Measurements from ENCODE around the gene CCDC187. TPM values are rescaled to one million over a fixed set of nuclear protein-coding genes. Genes with fewer than 3 reads are reported as not detected.

The CCDC187 gene
- total and polyA plus RNA-seq, 2 of the 8 experiments (the other 6 are each of a cell fraction or from before 2014, with no cell fraction given) = 0.02 TPM; not detected in 1

GRCh38 chr9:136258299-136258625 is 45.6 kb downstream of the CCDC187 start (continued):
- TF ChIP-seq JUND (IDR thresholded peaks at IDR 0.05; ENCODE audit: low read length) (no peak), CEBPB (IDR thresholded peaks at IDR 0.05; ENCODE audit: low read depth, low read length) (no peak), CTBP2 (IDR thresholded peaks at IDR 0.05; ENCODE audit: borderline replicate concordance, insufficient read depth, insufficient read length, low read length) (no peak), TEAD4 (IDR thresholded peaks at IDR 0.05; ENCODE audit: low read depth, low read length) (no peak), ATF3 (IDR thresholded peaks at IDR 0.05; ENCODE audit: insufficient read depth, low read depth, low read length) (no peak), BCL11A (IDR thresholded peaks at IDR 0.05; ENCODE audit: low read depth in 2 of 2, low read length in 2 of 2) (no peak), CBX8 (IDR thresholded peaks at IDR 0.05; ENCODE audit: borderline replicate concordance, low read depth, low read length) (no peak)
